IMR-90 (cell line): ENCODE measurements around the gene HES4. TPM values are rescaled to one million over a fixed set of nuclear protein-coding genes. Genes with fewer than 3 reads are reported as not detected.

Experiments
- ATAC-seq: fragments of 200-7000 bp; cut with Tn5 transposase; 2 replicates; pipeline ENCODE4 v1.9.1; 2020; ENCODE audit warnings: low read depth, mild to moderate bottlenecking, moderate library complexity
- BruUV-seq: library from RNA; stranded (reverse); fragments of 400-500 nt; replicated peaks from 2 replicates; lab custom pipeline; 2021; lab: Mats Ljungman, UMichigan
- CTCF ChIA-PET: fragments of 300-600 bp; formaldehyde crosslinking; extraction: SDS; loops from one replicate; lab custom pipeline; 2021; ENCODE audit warnings: antibody characterized with exemption; lab: Yijun Ruan, JAX
- POLR2A ChIA-PET: fragments of 300-600 bp; sonication (Branson Sonifier 250); formaldehyde crosslinking; loops from one replicate; lab custom pipeline; 2022; ENCODE audit warnings: antibody characterized with exemption; ENCODE audit not compliant: unreplicated experiment; lab: Charles Lee
- DNase-seq: peaks from one replicate; pipeline ENCODE4 v3.0.0; 2013
- H2AFZ ChIP-seq: replicated peaks from 2 replicates; pipeline ENCODE3; 2013; ENCODE audit warnings: low read length, mild to moderate bottlenecking; ENCODE audit not compliant: poor library complexity
- H2AK5ac ChIP-seq: 2 replicates; pipeline ENCODE4 v1.6.1; 2013; ENCODE audit warnings: low read depth, low read length, inconsistent platforms
- H2AK9ac ChIP-seq: replicated peaks from 2 replicates; pipeline ENCODE3; 2013; ENCODE audit warnings: mild to moderate bottlenecking, low read depth, low read length, moderate library complexity; ENCODE audit not compliant: poor library complexity
- H2BK120ac ChIP-seq: 2 replicates; pipeline ENCODE4 v1.6.1; 2013; ENCODE audit warnings: low read depth, low read length, inconsistent platforms
- H2BK15ac ChIP-seq: 3 replicates; pipeline ENCODE4 v1.6.1; 2013; ENCODE audit warnings: low read depth, low read length, inconsistent platforms
- H2BK20ac ChIP-seq: 2 replicates; pipeline ENCODE4 v1.6.1; 2013; ENCODE audit warnings: low read depth, mild to moderate bottlenecking, inconsistent platforms, low read length, moderate library complexity
- H2BK5ac ChIP-seq: 2 replicates; pipeline ENCODE4 v1.6.1; 2013; ENCODE audit warnings: mild to moderate bottlenecking, low read depth, low read length, inconsistent platforms; ENCODE audit not compliant: poor library complexity, severe bottlenecking
- H3K14ac ChIP-seq: replicated peaks from 2 replicates; pipeline ENCODE4 v1.6.1; 2013; ENCODE audit warnings: low read depth, low read length, inconsistent platforms
- H3K18ac ChIP-seq: 2 replicates; pipeline ENCODE4 v1.6.1; 2013; ENCODE audit warnings: low read depth, low read length, control low read depth
- H3K23ac ChIP-seq: 2 replicates; pipeline ENCODE4 v1.6.1; 2013; ENCODE audit warnings: low read depth, low read length, inconsistent platforms
- H3K27ac ChIP-seq: 2 replicates; pipeline ENCODE4 v1.5.1; 2013; ENCODE audit warnings: mild to moderate bottlenecking, control low read depth, low read length; ENCODE audit not compliant: insufficient read depth
- H3K27me3 ChIP-seq: 2 replicates; pipeline ENCODE4 v1.6.1; 2013; ENCODE audit warnings: low read length; ENCODE audit not compliant: control insufficient read depth, insufficient read depth
- H3K36me3 ChIP-seq: 2 replicates; pipeline ENCODE4 v1.6.1; 2013; ENCODE audit warnings: low read length, mixed read lengths; ENCODE audit not compliant: control insufficient read depth, insufficient read depth
- H3K4ac ChIP-seq: 2 replicates; pipeline ENCODE4 v1.6.1; 2013; ENCODE audit warnings: low read depth, low read length, inconsistent platforms
- H3K4me1 ChIP-seq: 2 replicates; pipeline ENCODE4 v1.6.1; 2013; ENCODE audit warnings: low read length, mixed read lengths; ENCODE audit not compliant: control insufficient read depth, insufficient read depth
- H3K4me2 ChIP-seq: 2 replicates; pipeline ENCODE4 v1.6.1; 2013; ENCODE audit warnings: low read depth, mild to moderate bottlenecking, control low read depth, low read length, moderate library complexity
- H3K4me3 ChIP-seq: 2 replicates; pipeline ENCODE4 v1.5.1; 2013; ENCODE audit warnings: low read depth, mild to moderate bottlenecking, control low read depth, low read length, moderate library complexity; ENCODE audit not compliant: insufficient read depth
- H3K56ac ChIP-seq: 2 replicates; pipeline ENCODE4 v1.6.1; 2013; ENCODE audit warnings: low read length, inconsistent platforms; ENCODE audit not compliant: insufficient read depth; ENCODE audit errors: extremely low read depth
- H3K79me1 ChIP-seq, 2 experiments: 2 replicates each; pipeline ENCODE4 v1.6.1; 2013; ENCODE audit warnings: low read length in 2 of 2, inconsistent platforms in 1 of 2, low read depth in 1 of 2
- H3K9ac ChIP-seq: 2 replicates; pipeline ENCODE4 v1.6.1; 2013; ENCODE audit warnings: low read depth, low read length, control low read depth
- H3K9me1 ChIP-seq: 2 replicates; pipeline ENCODE4 v1.6.1; 2013; ENCODE audit warnings: low read length, inconsistent platforms; ENCODE audit not compliant: insufficient read depth
- H3K9me3 ChIP-seq: 2 replicates; pipeline ENCODE4 v1.6.1; 2013; ENCODE audit warnings: low read length; ENCODE audit not compliant: control insufficient read depth, insufficient read depth
- H4K20me1 ChIP-seq: 2 replicates; pipeline ENCODE4 v1.6.1; 2013; ENCODE audit warnings: low read length, inconsistent platforms; ENCODE audit not compliant: insufficient read depth
- H4K5ac ChIP-seq: 2 replicates; pipeline ENCODE4 v1.6.1; 2013; ENCODE audit warnings: mild to moderate bottlenecking, low read depth, low read length, control low read depth
- H4K8ac ChIP-seq, 2 experiments: 2 replicates each; pipeline ENCODE4 v1.6.1; 2013; ENCODE audit warnings: low read depth in 2 of 2, low read length in 2 of 2, control low read depth in 1 of 2, inconsistent platforms in 1 of 2
- H4K91ac ChIP-seq: 2 replicates; pipeline ENCODE4 v1.6.1; 2013; ENCODE audit warnings: low read depth, low read length, inconsistent platforms; ENCODE audit not compliant: insufficient read depth
- CTCF ChIP-seq: conservative IDR thresholded peaks from 2 replicates; pipeline ENCODE4 v1.5.1; 2012; ENCODE audit warnings: mild to moderate bottlenecking, low read depth, low read length, improper control_type of control experiment
- MAZ ChIP-seq: IDR thresholded peaks from 2 replicates; pipeline ENCODE4 v1.6.1; 2012; ENCODE audit warnings: low read depth, mild to moderate bottlenecking, low read length, improper control_type of control experiment, moderate library complexity, borderline replicate concordance
- RAD21 ChIP-seq: IDR thresholded peaks from 2 replicates; pipeline ENCODE4 v1.6.1; 2012; ENCODE audit warnings: low read length, improper control_type of control experiment
- SMC3 ChIP-seq: fragments of 150-350 bp; IDR thresholded peaks from 2 replicates; pipeline ENCODE4 v1.6.1; 2016; ENCODE audit warnings: low read depth, mild to moderate bottlenecking, antibody characterized with exemption, low read length, moderate library complexity
- WGBS, 2 experiments: methylation state at CpG; one replicate each; pipeline versions ENCODE4 v1.1.5 to v1.1.7; 2013; ENCODE audit warnings: missing lambda C conversion rate in 2 of 2; ENCODE audit not compliant: insufficient read length in 1 of 2; ENCODE audit errors: extremely low coverage in 2 of 2; 5-methylcytosine and 5-hydroxymethylcytosine counted together
- dilution Hi-C: fragments of 300-500 bp; cut with HindIII; formaldehyde crosslinking; loops from one replicate; pipeline ENCODE4 v1.14.3; 2018; ENCODE audit warnings: low sequenced_read_pairs; ENCODE audit not compliant: unreplicated experiment
- in situ Hi-C: fragments of 300-500 bp; cut with MboI; formaldehyde crosslinking; loops from 3 replicates; pipeline ENCODE4 v1.14.3; 2019; ENCODE audit warnings: low sequenced_read_pairs, inconsistent platforms, mixed read lengths
- intact Hi-C: fragments of 100-400 bp; cut with micrococcal nuclease; formaldehyde crosslinking; loops from 2 replicates; pipeline ENCODE4 v1.10.0; 2022
- polyA plus RNA-seq, 3 experiments: library from polyadenylated mRNA; depleted of rRNA; stranded (reverse); fragments of >200 nt; gene quantifications; 2 replicates each; pipeline ENCODE4 v1.2.3, GENCODE V29; 2012; ENCODE audit warnings: low replicate concordance in 1 of 3
- total RNA-seq: library from RNA; depleted of rRNA; stranded (reverse); fragments of >200 nt; gene quantifications from 2 replicates; pipeline ENCODE4 v1.2.3, GENCODE V29; 2012

HES4 gene
- total and polyA plus RNA-seq, 2 of the 4 experiments (the other 2 are of a cell fraction), result 1.4 to 11.7 TPM

- Histone ChIP-seq H3K36me3 (peaks cover 85% of the 10 kb centered on the region), H2BK120ac (no peak overlapping the region), H3K56ac (no peak overlapping the region), H3K4ac (no peak overlapping the region), H2AK5ac (no peak overlapping the region), H3K27me3 (no peaks in the 10 kb centered on the region), H4K91ac (no peak overlapping the region), H2AK9ac (peak overlapping the region; percentile 89), H4K20me1 (peaks cover 17% of the 10 kb centered on the region), H3K9ac (no peak overlapping the region), H3K79me1 (peaks cover 9 to 30% of the 10 kb centered on the region in 2 experiments), H2AFZ (no peak overlapping the region), H3K23ac (no peak overlapping the region), H3K9me3 (no peaks in the 10 kb centered on the region), H3K18ac (no peak overlapping the region), H3K4me2 (no peak overlapping the region), H4K8ac (no peak overlapping the region), H2BK15ac (no peak overlapping the region), H3K4me3 (no peak overlapping the region), H4K5ac (no peak overlapping the region), H3K4me1 (no peaks in the 10 kb centered on the region), H3K9me1 (peaks cover 7% of the 10 kb centered on the region), H3K27ac (no peak overlapping the region), H2BK20ac (no peak overlapping the region), H3K14ac (no peak overlapping the region), H2BK5ac (no peak overlapping the region)
- ChIA-PET POLR2A (no interaction called here), CTCF (no interaction called here)
- intact Hi-C loops (loop anchor here (1.0 kb wide), 1 partner anchor 47 kb away; no protein-coding TSS in a partner anchor), in situ Hi-C loops (no loop called here), dilution Hi-C loops (no loop called here)
- TF ChIP-seq RAD21, result peak; percentile 46
- peak; percentile 57 for TF ChIP-seq SMC3
- TF ChIP-seq CTCF, result peak; percentile 40
- no peak for TF ChIP-seq MAZ
- DNase-seq (peak; percentile 32), ATAC-seq (peak; percentile 65)
- no TSS peak for BruUV-seq
- WGBS, 2 experiments, result 100% methylated on average over 3 of the region's 6 CpGs; no CpG with 5 or more reads in 1 of the 2 experiments
These were observed 48.5 kb downstream of the HES4 start for GRCh38 chr1:951364-951763.
